CD4-positive, alpha-beta T cell treated with Interleukin-12 subunit alpha and Interleukin-12 subunit beta, for 1 hour (primary cell): ENCODE data around the gene SMARCC1.

ENCODE experiments used
- DNase-seq: peaks from one replicate; pipeline ENCODE4 v3.0.0-alpha.2; 2020

The SMARCC1 gene

GRCh38 chr3:47581835-47582234, 199.9 kb downstream of the SMARCC1 start:
- DNase-seq, result no peak

- no peak for DNase-seq
Measured at GRCh38 chr3:47581422-47581821, 200.3 kb downstream of the SMARCC1 start.

- DNase-seq, result no peak
Measured at GRCh38 chr3:47580481-47580880, 201.2 kb downstream of the SMARCC1 start.

GRCh38 chr3:47579875-47580274, 201.8 kb downstream of the SMARCC1 start:
- no peak for DNase-seq

GRCh38 chr3:47578691-47579632, 202.7 kb downstream of the SMARCC1 start, which contains the start of gene CSPG5:
TSS of gene CSPG5 (minus strand) at chr3:47578865. CDS start at chr3:47578693, 172 bp downstream.
- peak; percentile 36 for DNase-seq

- peak; percentile 54 for DNase-seq
Measured at GRCh38 chr3:47578119-47578632, 203.5 kb downstream of the SMARCC1 start.

GRCh38 chr3:47577583-47578118, 204.0 kb downstream of the SMARCC1 start:
- DNase-seq, result no peak

- no peak for DNase-seq
Measured at GRCh38 chr3:47573190-47574172, 208.2 kb downstream of the SMARCC1 start.

GRCh38 chr3:47571391-47572175, 210.1 kb downstream of the SMARCC1 start:
- no peak for DNase-seq

GRCh38 chr3:47568901-47569300, 212.8 kb downstream of the SMARCC1 start:
- DNase-seq, result no peak

GRCh38 chr3:47567149-47567548, 214.5 kb downstream of the SMARCC1 start:
- no peak for DNase-seq

GRCh38 chr3:47566667-47567066, 215.0 kb downstream of the SMARCC1 start:
- DNase-seq, result no peak

GRCh38 chr3:47565734-47566550, 215.8 kb downstream of the SMARCC1 start:
- no peak for DNase-seq

GRCh38 chr3:47556351-47556750, 225.3 kb downstream of the SMARCC1 start:
- no peak for DNase-seq

GRCh38 chr3:47554335-47554734, 227.4 kb downstream of the SMARCC1 start:
- DNase-seq, result no peak

GRCh38 chr3:47553407-47553806, 228.3 kb downstream of the SMARCC1 start:
- DNase-seq, result no peak

- no peak for DNase-seq
Measured at GRCh38 chr3:47542471-47543173, 239.1 kb downstream of the SMARCC1 start.

- DNase-seq, result no peak
Measured at GRCh38 chr3:47541583-47542108, 240.0 kb downstream of the SMARCC1 start.

GRCh38 chr3:47540281-47540680, 241.4 kb downstream of the SMARCC1 start:
- no peak for DNase-seq

- DNase-seq, result no peak
Measured at GRCh38 chr3:47536967-47537366, 244.7 kb downstream of the SMARCC1 start.
